Measurements from ENCODE around the gene ZBTB17.

ZBTB17 gene

GRCh38 chr1:15953791-15954241 is 22.1 kb downstream of the ZBTB17 start:
- no peak overlapping the region for H3K4me3 ChIP-seq (ENCODE audit: low read length in 2 of 2)

DNA sequence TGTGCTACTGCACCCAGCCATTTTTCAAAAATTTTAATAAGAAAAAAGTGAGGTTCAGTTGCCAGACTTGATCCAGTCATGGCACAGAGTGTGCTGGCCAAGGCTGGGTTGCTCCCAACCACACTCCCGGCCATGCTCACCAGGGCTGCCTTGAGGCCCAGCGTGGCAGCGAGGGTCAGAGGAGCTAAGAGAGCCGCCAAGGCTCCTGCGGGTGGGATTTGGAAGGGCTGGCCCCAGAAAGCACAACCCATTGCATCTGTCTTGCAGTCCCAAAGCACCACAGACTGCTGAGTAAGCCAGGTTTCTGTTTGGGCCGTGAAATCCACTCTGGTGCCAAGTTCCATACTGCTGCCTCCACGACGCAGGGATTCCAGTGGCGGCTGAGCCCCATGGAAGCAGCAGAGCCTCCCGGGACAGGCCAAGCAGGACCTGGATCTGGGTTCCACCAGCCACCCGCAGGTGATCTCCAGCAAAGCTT is 22.6 kb downstream of the ZBTB17 start:
- Histone ChIP-seq H3K9ac (ENCODE audit: low read depth, low read length, poor library complexity) (no peak overlapping the region), H3K14ac (ENCODE audit: low read length) (no peak overlapping the region), H2AK5ac (ENCODE audit: low read depth, low read length) (no peak overlapping the region), H3K27me3 (ENCODE audit: control insufficient read depth in 3 of 3, insufficient read depth in 3 of 3, low read depth in 1 of 3, low read length in 3 of 3) (no peaks in the 10 kb centered on the region), H3K27ac (replicated peaks; ENCODE audit: low read length) (no peak overlapping the region), H3K18ac (ENCODE audit: low read length) (no peak overlapping the region), H4K91ac (ENCODE audit: low read depth, low read length, poor library complexity) (no peak overlapping the region), H3K4ac (ENCODE audit: low read length) (no peak overlapping the region), H3K4me1 (ENCODE audit: control insufficient read depth in 2 of 2, insufficient read depth in 1 of 2, low read depth in 1 of 2, low read length in 2 of 2) (peaks cover 9 to 30% of the 10 kb centered on the region in 2 donors), H3K4me3 (ENCODE audit: low read length in 2 of 2) (no peak overlapping the region), H2AFZ (ENCODE audit: low read length) (no peak overlapping the region), H3K23ac (ENCODE audit: low read depth, low read length, poor library complexity) (no peak overlapping the region), H2BK15ac (ENCODE audit: low read length) (peak overlapping the region; percentile 30), H4K8ac (ENCODE audit: low read depth, low read length) (no peak overlapping the region), H3K9me3 (replicated peaks in 1 of 2; ENCODE audit: control insufficient read depth in 2 of 2, insufficient read depth in 1 of 2, low read depth in 1 of 2, low read length in 2 of 2) (no peaks in the 10 kb centered on the region), H2BK120ac (ENCODE audit: low read depth, low read length) (no peak overlapping the region), H3K36me3 (replicated peaks in 1 of 2; ENCODE audit: control insufficient read depth in 2 of 2, insufficient read depth in 2 of 2, low read length in 2 of 2) (peaks cover 2 to 41% of the 10 kb centered on the region in 2 donors), H3K79me1 (ENCODE audit: low read depth, low read length) (peaks cover 10% of the 10 kb centered on the region), H3K4me2 (ENCODE audit: insufficient read depth, low read length, poor library complexity, severe bottlenecking) (no peak overlapping the region), H2BK12ac (ENCODE audit: low read length) (no peak overlapping the region), H2BK5ac (ENCODE audit: low read length) (no peak overlapping the region)
- DNase-seq (ENCODE audit: low spot score) = no peak
- no CpG with 5 or more reads among the region's 11 CpGs for WGBS, 2 donors (ENCODE audit: extremely low coverage in 2 of 2, insufficient read length in 2 of 2, insufficient replicate concordance in 1 of 2)

More at GRCh38 chr1:15953791-15954241, 22.1 kb downstream of the ZBTB17 start:
- DNase-seq (ENCODE audit: low spot score) = no peak
- H3K14ac ChIP-seq (ENCODE audit: low read length) = no peak overlapping the region
- no peak overlapping the region for H3K27ac ChIP-seq (replicated peaks; ENCODE audit: low read length)
- peaks cover 2 to 38% of the 10 kb centered on the region in 2 donors for H3K36me3 ChIP-seq (replicated peaks in 1 of 2; ENCODE audit: control insufficient read depth in 2 of 2, insufficient read depth in 2 of 2, low read length in 2 of 2)
- no peak overlapping the region for H3K9ac ChIP-seq (ENCODE audit: low read depth, low read length, poor library complexity)
- H3K4ac ChIP-seq (ENCODE audit: low read length) = no peak overlapping the region
- no peak overlapping the region for H2AK5ac ChIP-seq (ENCODE audit: low read depth, low read length)
- no peak overlapping the region for H3K4me2 ChIP-seq (ENCODE audit: insufficient read depth, low read length, poor library complexity, severe bottlenecking)
- no peak overlapping the region for H3K23ac ChIP-seq (ENCODE audit: low read depth, low read length, poor library complexity)
- H4K91ac ChIP-seq (ENCODE audit: low read depth, low read length, poor library complexity) = no peak overlapping the region
- H3K9me3 ChIP-seq (replicated peaks in 1 of 2; ENCODE audit: control insufficient read depth in 2 of 2, insufficient read depth in 1 of 2, low read depth in 1 of 2, low read length in 2 of 2) = no peaks in the 10 kb centered on the region
- H2AFZ ChIP-seq (ENCODE audit: low read length) = no peak overlapping the region
- no peak overlapping the region for H2BK120ac ChIP-seq (ENCODE audit: low read depth, low read length)
- H3K4me1 ChIP-seq (ENCODE audit: control insufficient read depth in 2 of 2, insufficient read depth in 1 of 2, low read depth in 1 of 2, low read length in 2 of 2) = peaks cover 8 to 29% of the 10 kb centered on the region in 2 donors
- no peak overlapping the region for H2BK15ac ChIP-seq (ENCODE audit: low read length)
- H3K27me3 ChIP-seq (ENCODE audit: control insufficient read depth in 3 of 3, insufficient read depth in 3 of 3, low read depth in 1 of 3, low read length in 3 of 3) = no peaks in the 10 kb centered on the region
- H4K8ac ChIP-seq (ENCODE audit: low read depth, low read length) = no peak overlapping the region
- H3K18ac ChIP-seq (ENCODE audit: low read length) = no peak overlapping the region
- no peak overlapping the region for H2BK12ac ChIP-seq (ENCODE audit: low read length)
- WGBS, 2 donors (ENCODE audit: extremely low coverage in 2 of 2, insufficient read length in 2 of 2, insufficient replicate concordance in 1 of 2) = no CpG with 5 or more reads among the region's 1 CpG
- H2BK5ac ChIP-seq (ENCODE audit: low read length) = no peak overlapping the region
- peaks cover 10% of the 10 kb centered on the region for H3K79me1 ChIP-seq (ENCODE audit: low read depth, low read length)

DNA sequence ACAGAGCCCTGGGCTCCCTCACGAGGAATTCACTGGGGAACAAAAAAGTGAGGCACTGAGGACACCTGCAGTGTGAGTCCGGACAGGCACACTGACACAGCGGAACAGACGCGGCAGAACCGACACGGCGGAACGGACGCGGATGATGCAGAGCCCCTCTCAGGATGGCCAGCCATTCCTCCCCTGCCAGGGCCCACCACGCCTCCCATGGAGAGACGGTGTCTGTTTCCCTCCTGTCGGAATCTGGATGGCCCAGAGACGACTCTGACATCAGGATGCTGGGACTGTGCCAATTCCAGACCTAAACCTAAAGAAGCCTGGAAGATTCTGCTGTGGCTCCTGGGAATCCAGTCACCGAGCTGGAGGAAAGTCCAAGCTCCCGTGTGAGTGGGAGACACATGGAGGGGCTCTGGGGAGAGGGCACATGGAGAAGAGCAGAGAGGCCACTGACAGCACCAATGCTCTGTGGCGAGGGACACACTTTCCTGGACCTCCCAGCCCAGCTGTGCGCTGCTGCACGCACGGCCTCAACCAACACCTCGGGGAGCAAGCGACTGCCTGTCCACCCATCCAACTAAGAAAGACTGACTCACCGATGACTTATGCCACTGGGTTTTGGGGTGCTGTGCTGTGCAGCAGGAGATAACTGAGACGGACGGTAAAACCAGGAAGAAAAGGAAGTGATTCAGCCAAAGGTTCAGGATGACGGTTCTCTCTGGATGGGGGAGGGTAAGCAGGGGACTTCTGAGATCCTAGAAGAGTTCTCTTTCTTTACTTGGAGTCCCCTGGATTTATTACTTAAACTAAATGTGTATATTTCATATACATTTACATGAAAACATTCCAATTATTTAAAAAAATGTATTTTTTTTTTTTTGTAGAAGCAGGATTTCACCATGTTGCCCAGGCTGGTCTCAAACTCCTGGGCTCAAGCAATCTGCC is 23.3 kb downstream of the ZBTB17 start:
- H2BK120ac ChIP-seq (ENCODE audit: low read depth, low read length) = no peak overlapping the region
- no peak overlapping the region for H2AFZ ChIP-seq (ENCODE audit: low read length)
- no peak overlapping the region for H3K4me3 ChIP-seq (ENCODE audit: low read length in 2 of 2)
- peak overlapping the region; percentile 52 for H3K18ac ChIP-seq (ENCODE audit: low read length)
- WGBS, 2 donors (ENCODE audit: extremely low coverage in 2 of 2, insufficient read length in 2 of 2, insufficient replicate concordance in 1 of 2) = no CpG with 5 or more reads among the region's 27 CpGs
- H3K79me1 ChIP-seq (ENCODE audit: low read depth, low read length) = peaks cover 10% of the 10 kb centered on the region
- no peak overlapping the region for H4K8ac ChIP-seq (ENCODE audit: low read depth, low read length)
- no peaks in the 10 kb centered on the region for H3K27me3 ChIP-seq (ENCODE audit: control insufficient read depth in 3 of 3, insufficient read depth in 3 of 3, low read depth in 1 of 3, low read length in 3 of 3)
- DNase-seq (ENCODE audit: low spot score) = no peak
- no peak overlapping the region for H4K91ac ChIP-seq (ENCODE audit: low read depth, low read length, poor library complexity)
- H3K27ac ChIP-seq (replicated peaks; ENCODE audit: low read length) = no peak overlapping the region
- no peak overlapping the region for H2BK5ac ChIP-seq (ENCODE audit: low read length)
- peak overlapping the region; percentile 44 for H3K23ac ChIP-seq (ENCODE audit: low read depth, low read length, poor library complexity)
- H3K4me1 ChIP-seq (ENCODE audit: control insufficient read depth in 2 of 2, insufficient read depth in 1 of 2, low read depth in 1 of 2, low read length in 2 of 2) = peaks cover 9 to 33% of the 10 kb centered on the region in 2 donors
- H3K36me3 ChIP-seq (replicated peaks in 1 of 2; ENCODE audit: control insufficient read depth in 2 of 2, insufficient read depth in 2 of 2, low read length in 2 of 2) = peaks cover 3 to 47% of the 10 kb centered on the region in 2 donors
- no peak overlapping the region for H3K4ac ChIP-seq (ENCODE audit: low read length)
- no peak overlapping the region for H2BK15ac ChIP-seq (ENCODE audit: low read length)
- H3K9ac ChIP-seq (ENCODE audit: low read depth, low read length, poor library complexity) = no peak overlapping the region
- H3K9me3 ChIP-seq (replicated peaks in 1 of 2; ENCODE audit: control insufficient read depth in 2 of 2, insufficient read depth in 1 of 2, low read depth in 1 of 2, low read length in 2 of 2) = no peaks in the 10 kb centered on the region
- H2BK12ac ChIP-seq (ENCODE audit: low read length) = no peak overlapping the region
- H3K4me2 ChIP-seq (ENCODE audit: insufficient read depth, low read length, poor library complexity, severe bottlenecking) = no peak overlapping the region
- H3K14ac ChIP-seq (ENCODE audit: low read length) = no peak overlapping the region
- peak overlapping the region; percentile 63 for H2AK5ac ChIP-seq (ENCODE audit: low read depth, low read length)

All from neuronal stem cell (in vitro differentiated cells).